Testis (tissue), 3 donors: Measurements from ENCODE around the gene GOLGA7B. TPM values are rescaled to one million over a fixed set of nuclear protein-coding genes. Genes with fewer than 3 reads are reported as not detected.

Experiments
- DNase-seq: peaks from one replicate; pipeline ENCODE4 v3.0.0-alpha.2; 2019
- H3K27ac ChIP-seq, 2 donors: fragments of 200-600 bp; sonication (generic); one replicate each; pipeline ENCODE4 v1.5.1; 2019
- H3K27me3 ChIP-seq: fragments of 200-600 bp; sonication (generic); one replicate; pipeline ENCODE4 v1.5.1; 2019
- H3K36me3 ChIP-seq: fragments of 200-600 bp; sonication (generic); one replicate; pipeline ENCODE4 v1.5.1; 2017; ENCODE audit warnings: low read depth; ENCODE audit errors: missing control alignments
- H3K4me1 ChIP-seq: fragments of 200-600 bp; sonication (generic); one replicate; pipeline ENCODE4 v1.5.1; 2019
- H3K4me3 ChIP-seq, 2 donors: fragments of 200-600 bp; sonication (generic); one replicate each; pipeline ENCODE4 v1.5.1; 2017 to 2019
- H3K9me3 ChIP-seq: fragments of 200-600 bp; sonication (generic); one replicate; pipeline ENCODE4 v1.5.1; 2017
- POLR2A ChIP-seq: fragments of 450-650 bp; IDR thresholded peaks from one replicate; pipeline ENCODE4 v1.6.1; 2017; ENCODE audit warnings: antibody characterized with exemption, mild to moderate bottlenecking, moderate library complexity
- WGBS, 2 donors: methylation state at CpG; one replicate each; pipeline ENCODE4 v1.1.5; 2018; 5-methylcytosine and 5-hydroxymethylcytosine counted together
- intact Hi-C: fragments of 100-400 bp; cut with DNase I; formaldehyde crosslinking; loops from one replicate; pipeline ENCODE4 v1.15.1; 2023; ENCODE audit warnings: low total_unique reads
- polyA plus RNA-seq: library from polyadenylated mRNA; stranded (reverse); fragments of 350-450 nt; fragmentation: Illumina TruSeq; extraction: RNeasy Lipid Tissue Mini Kit (QIAGEN cat#74804); gene quantifications from one replicate; pipeline ENCODE4 v1.2.3, GENCODE V29; 2014; ENCODE audit warnings: low read depth, low replicate concordance; ENCODE audit not compliant: insufficient read depth
- total RNA-seq, 2 donors: library from RNA; depleted of rRNA; stranded (reverse); fragments of >200 nt; gene quantifications; one replicate each; pipeline ENCODE4 v1.2.3, GENCODE V29; 2016
- TF ChIP-seq, protein P1 (sequence below), 3 experiments: fragments of 450-650 bp in 2 of 3; fragments of 200-600 bp in 1 of 3; sonication (generic) in 1 of 3; IDR thresholded peaks; one replicate each; pipeline ENCODE4 v1.5.1; 2016 to 2019; ENCODE audit warnings: antibody characterized with exemption in 3 of 3, mild to moderate bottlenecking in 2 of 3, moderate library complexity in 1 of 3

Gene GOLGA7B
- total and polyA plus RNA-seq, 3 donors from 2014 or later = 1.1 to 1.3 (median 1.1) TPM

GRCh38 chr10:97879241-97879640 is 29.6 kb downstream of the GOLGA7B start:
- TF ChIP-seq POLR2A = no peak
- TF ChIP-seq, protein P1, sequence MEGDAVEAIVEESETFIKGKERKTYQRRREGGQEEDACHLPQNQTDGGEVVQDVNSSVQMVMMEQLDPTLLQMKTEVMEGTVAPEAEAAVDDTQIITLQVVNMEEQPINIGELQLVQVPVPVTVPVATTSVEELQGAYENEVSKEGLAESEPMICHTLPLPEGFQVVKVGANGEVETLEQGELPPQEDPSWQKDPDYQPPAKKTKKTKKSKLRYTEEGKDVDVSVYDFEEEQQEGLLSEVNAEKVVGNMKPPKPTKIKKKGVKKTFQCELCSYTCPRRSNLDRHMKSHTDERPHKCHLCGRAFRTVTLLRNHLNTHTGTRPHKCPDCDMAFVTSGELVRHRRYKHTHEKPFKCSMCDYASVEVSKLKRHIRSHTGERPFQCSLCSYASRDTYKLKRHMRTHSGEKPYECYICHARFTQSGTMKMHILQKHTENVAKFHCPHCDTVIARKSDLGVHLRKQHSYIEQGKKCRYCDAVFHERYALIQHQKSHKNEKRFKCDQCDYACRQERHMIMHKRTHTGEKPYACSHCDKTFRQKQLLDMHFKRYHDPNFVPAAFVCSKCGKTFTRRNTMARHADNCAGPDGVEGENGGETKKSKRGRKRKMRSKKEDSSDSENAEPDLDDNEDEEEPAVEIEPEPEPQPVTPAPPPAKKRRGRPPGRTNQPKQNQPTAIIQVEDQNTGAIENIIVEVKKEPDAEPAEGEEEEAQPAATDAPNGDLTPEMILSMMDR (IDR thresholded peaks at IDR 0.05) = no peak
- no peaks in the 10 kb centered on the region for H3K9me3 ChIP-seq
- no peak overlapping the region for H3K27ac ChIP-seq
- no peaks in the 10 kb centered on the region for H3K36me3 ChIP-seq
- H3K4me1 ChIP-seq = no peaks in the 10 kb centered on the region
- H3K4me3 ChIP-seq = no peak overlapping the region
- DNase-seq = no peak
- H3K27me3 ChIP-seq = no peaks in the 10 kb centered on the region
- WGBS, 2 donors = 90 to 96% methylated on average over 5 of the region's 5 CpGs
- intact Hi-C loops = no loop called here

GRCh38 chr10:97880109-97880508 is 30.5 kb downstream of the GOLGA7B start:
- no peak overlapping the region for H3K27ac ChIP-seq
- H3K4me1 ChIP-seq = no peaks in the 10 kb centered on the region
- intact Hi-C loops = no loop called here
- no peaks in the 10 kb centered on the region for H3K27me3 ChIP-seq
- H3K9me3 ChIP-seq = no peaks in the 10 kb centered on the region
- TF ChIP-seq, protein P1 (IDR thresholded peaks at IDR 0.05) = no peak
- no peak for TF ChIP-seq POLR2A
- H3K36me3 ChIP-seq = no peaks in the 10 kb centered on the region
- WGBS, 2 donors = 90 to 94% methylated on average over 10 of the region's 10 CpGs
- no peak overlapping the region for H3K4me3 ChIP-seq
- DNase-seq = no peak

- TF ChIP-seq, protein P1 (IDR thresholded peaks at IDR 0.05) = no peak
- TF ChIP-seq POLR2A = no peak
- H3K27me3 ChIP-seq = no peaks in the 10 kb centered on the region
- intact Hi-C loops = no loop called here
- H3K9me3 ChIP-seq = no peaks in the 10 kb centered on the region
- no peaks in the 10 kb centered on the region for H3K4me1 ChIP-seq
- no peak overlapping the region for H3K27ac ChIP-seq
- 83% methylated on average over 6 to 11 of the region's 11 CpGs for WGBS, 2 donors
- no peaks in the 10 kb centered on the region for H3K36me3 ChIP-seq
- H3K4me3 ChIP-seq = no peak overlapping the region
- DNase-seq = no peak
These were observed 32.8 kb downstream of the GOLGA7B start for GRCh38 chr10:97882142-97883091.

- Histone ChIP-seq H3K4me1 (no peaks in the 10 kb centered on the region), H3K27ac (no peak overlapping the region), H3K27me3 (no peaks in the 10 kb centered on the region), H3K9me3 (no peaks in the 10 kb centered on the region), H3K36me3 (no peaks in the 10 kb centered on the region), H3K4me3 (no peak overlapping the region)
- DNase-seq = no peak
- intact Hi-C loops = no loop called here
- no peak for TF ChIP-seq POLR2A
- TF ChIP-seq, protein P1 (IDR thresholded peaks at IDR 0.05) = no peak
- WGBS, 2 donors = 71 to 86% methylated on average over 2 to 3 of the region's 3 CpGs
These were observed 33.4 kb downstream of the GOLGA7B start for GRCh38 chr10:97883092-97883485.

DNA sequence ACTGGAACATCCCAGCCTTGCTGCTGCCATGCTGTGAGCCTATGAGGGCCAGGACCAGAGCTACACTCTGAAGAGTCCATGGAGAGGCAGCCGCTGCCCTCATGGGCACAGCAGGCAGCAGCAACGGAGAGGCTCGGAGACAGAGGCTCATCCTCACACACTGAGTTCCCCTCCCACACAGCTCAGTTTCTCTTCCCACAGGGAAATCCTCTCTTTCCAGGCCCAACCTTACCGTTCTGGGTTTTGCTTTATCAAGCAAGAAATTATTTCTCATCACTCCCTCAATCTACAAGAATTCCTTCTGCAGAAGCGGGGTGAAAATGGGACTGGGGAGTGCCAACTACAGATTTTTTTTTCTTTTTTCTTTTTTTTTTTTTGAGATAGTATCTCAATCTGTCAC is 36.6 kb downstream of the GOLGA7B start:
- 56 to 71% methylated on average over 5 of the region's 5 CpGs for WGBS, 2 donors
- TF ChIP-seq POLR2A = no peak
- TF ChIP-seq, protein P1 (IDR thresholded peaks at IDR 0.05) = no peak
- no peak for DNase-seq
- H3K36me3 ChIP-seq = no peaks in the 10 kb centered on the region
- intact Hi-C loops = no loop called here
- H3K4me1 ChIP-seq = no peaks in the 10 kb centered on the region
- H3K27me3 ChIP-seq = no peaks in the 10 kb centered on the region
- no peak overlapping the region for H3K4me3 ChIP-seq
- H3K9me3 ChIP-seq = no peaks in the 10 kb centered on the region
- no peak overlapping the region for H3K27ac ChIP-seq
